ENCODE data around the gene GPX3. TPM values are rescaled to one million over a fixed set of nuclear protein-coding genes. Genes with fewer than 3 reads are reported as not detected.

GPX3 gene
- total and polyA plus RNA-seq, 2 of the 8 experiments (the other 6 are each of a cell fraction or from before 2014, with no cell fraction given): 27.8 to 77.9 TPM

DNA sequence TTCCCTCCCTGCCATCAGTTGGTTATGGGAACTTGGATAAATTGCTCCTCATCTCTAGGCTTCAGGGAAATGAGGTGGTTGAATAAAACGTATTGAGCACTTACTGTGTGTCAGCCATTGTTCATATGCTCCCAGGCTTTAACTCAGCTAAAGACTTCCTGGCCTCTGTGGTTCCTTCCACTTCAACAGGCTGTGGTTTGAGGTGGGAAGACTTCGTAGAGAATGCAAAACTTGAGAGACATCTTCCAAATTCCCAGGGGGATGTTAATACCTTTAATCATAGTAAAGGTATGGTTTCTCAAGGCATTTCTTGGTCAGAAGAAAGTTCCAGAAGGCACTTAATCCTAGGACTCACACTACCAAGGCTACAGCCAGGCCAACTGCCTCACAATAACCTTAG, 1.5 kb upstream of the GPX3 start:
- Histone ChIP-seq H3K79me1 (ENCODE audit: low read depth, low read length) (no peaks in the 10 kb centered on the region), H3K9me3 (ENCODE audit: insufficient read depth in 2 of 2, low read depth in 1 of 2, low read length in 1 of 2) (no peaks in the 10 kb centered on the region), H3K4me1 (replicated peaks in 1 of 4; ENCODE audit: control insufficient read depth in 3 of 4, insufficient read depth in 4 of 4, low read length in 3 of 4) (peaks cover 0 to 1% (median 0%) of the 10 kb centered on the region in 4 experiments; a peak in 1 of 7 replicates), H3K4me3 (ENCODE audit: extremely low read depth in 1 of 4, insufficient read depth in 2 of 4, low read depth in 3 of 4, low read length in 4 of 4) (no peak overlapping the region), H2BK120ac (replicated peaks; ENCODE audit: low read depth, low read length) (no peak overlapping the region), H3K14ac (ENCODE audit: insufficient read length) (no peak overlapping the region), H4K20me1 (replicated peaks in 1 of 2; ENCODE audit: control insufficient read depth in 1 of 2, insufficient read depth in 2 of 2, low read length in 2 of 2) (no peaks in the 10 kb centered on the region), H2BK15ac (ENCODE audit: low read length) (no peak overlapping the region), H3K4ac (replicated peaks; ENCODE audit: insufficient read length, low read depth, low read length) (no peak overlapping the region), H3K23ac (ENCODE audit: insufficient read length) (no peak overlapping the region), H3K27ac (ENCODE audit: low read depth, low read length) (no peak overlapping the region), H2BK12ac (ENCODE audit: low read depth, low read length) (no peak overlapping the region), H3K4me2 (ENCODE audit: insufficient read depth in 1 of 2, low read depth in 2 of 2, low read length in 2 of 2) (no peak overlapping the region), H3K9ac (replicated peaks in 1 of 4; ENCODE audit: extremely low read depth in 1 of 4, low read depth in 3 of 4, low read length in 3 of 4) (no peak overlapping the region), H4K91ac (replicated peaks; ENCODE audit: insufficient read length, low read length) (no peak overlapping the region), H3K27me3 (replicated peaks in 1 of 4; ENCODE audit: control insufficient read depth in 3 of 4, extremely low read depth in 1 of 4, insufficient read depth in 3 of 4, low read length in 3 of 4) (peaks cover 0 to 8% (median 5%) of the 10 kb centered on the region in 4 experiments; a peak in 6 of 7 replicates), H2BK20ac (ENCODE audit: low read length) (no peak overlapping the region), H2AK5ac (ENCODE audit: low read depth, low read length) (no peak overlapping the region), H3K36me3 (ENCODE audit: control insufficient read depth in 2 of 4, insufficient read depth in 4 of 4, low read length in 3 of 4) (no peaks in the 10 kb centered on the region), H2BK5ac (ENCODE audit: low read depth, low read length) (no peak overlapping the region), H3K79me2 (ENCODE audit: control insufficient read depth in 1 of 2, insufficient read depth in 2 of 2, low read length in 2 of 2) (no peaks in the 10 kb centered on the region), H2AFZ (ENCODE audit: low read length) (no peak overlapping the region), H4K5ac (ENCODE audit: insufficient read length, low read depth, low read length) (no peak overlapping the region), H3K18ac (ENCODE audit: extremely low read depth, low read length) (no peak overlapping the region), H4K8ac (ENCODE audit: extremely low read depth, insufficient read depth, low read length) (no peak overlapping the region), H3K56ac (replicated peaks; ENCODE audit: insufficient read length, low read depth, low read length) (no peak overlapping the region), H3K23me2 (ENCODE audit: low read depth, low read length) (peaks cover 8% of the 10 kb centered on the region; the same call in 1 of the 2 replicates)
- CTCF ChIA-PET (ENCODE audit: partially characterized antibody): no interaction called here
- DNase-seq (ENCODE audit: low read depth in 1 of 2, low spot score in 2 of 2) (no peak), FAIRE-seq (no peak)
- no peak for TF ChIP-seq JUND (IDR thresholded peaks at IDR 0.05; ENCODE audit: low read length)
- no peak for TF ChIP-seq EGR1 (IDR thresholded peaks at IDR 0.05; ENCODE audit: borderline replicate concordance, low read depth, low read length)
- no peak for TF ChIP-seq CBX8 (IDR thresholded peaks at IDR 0.05; ENCODE audit: borderline replicate concordance, low read depth, low read length)
- POLR2A ChIA-PET (ENCODE audit: partially characterized antibody): no interaction called here
- 88% methylated on average over 2 of the region's 2 CpGs; no CpG with 5 or more reads in 1 of the 2 experiments for WGBS, 2 experiments (ENCODE audit: extremely low coverage in 1 of 2, insufficient coverage in 1 of 2, insufficient read length in 1 of 2, insufficient replicate concordance in 2 of 2, low coverage in 1 of 2, low lambda C conversion rate in 2 of 2, missing lambda C conversion rate in 1 of 2)
